ENCODE results near the gene LCN10.
"Not testable (repeated sequence)": the region's sequence is repeated elsewhere in the genome, so short reads cannot be mapped to it uniquely, and the experiment has no call there.

Gene LCN10

DNA sequence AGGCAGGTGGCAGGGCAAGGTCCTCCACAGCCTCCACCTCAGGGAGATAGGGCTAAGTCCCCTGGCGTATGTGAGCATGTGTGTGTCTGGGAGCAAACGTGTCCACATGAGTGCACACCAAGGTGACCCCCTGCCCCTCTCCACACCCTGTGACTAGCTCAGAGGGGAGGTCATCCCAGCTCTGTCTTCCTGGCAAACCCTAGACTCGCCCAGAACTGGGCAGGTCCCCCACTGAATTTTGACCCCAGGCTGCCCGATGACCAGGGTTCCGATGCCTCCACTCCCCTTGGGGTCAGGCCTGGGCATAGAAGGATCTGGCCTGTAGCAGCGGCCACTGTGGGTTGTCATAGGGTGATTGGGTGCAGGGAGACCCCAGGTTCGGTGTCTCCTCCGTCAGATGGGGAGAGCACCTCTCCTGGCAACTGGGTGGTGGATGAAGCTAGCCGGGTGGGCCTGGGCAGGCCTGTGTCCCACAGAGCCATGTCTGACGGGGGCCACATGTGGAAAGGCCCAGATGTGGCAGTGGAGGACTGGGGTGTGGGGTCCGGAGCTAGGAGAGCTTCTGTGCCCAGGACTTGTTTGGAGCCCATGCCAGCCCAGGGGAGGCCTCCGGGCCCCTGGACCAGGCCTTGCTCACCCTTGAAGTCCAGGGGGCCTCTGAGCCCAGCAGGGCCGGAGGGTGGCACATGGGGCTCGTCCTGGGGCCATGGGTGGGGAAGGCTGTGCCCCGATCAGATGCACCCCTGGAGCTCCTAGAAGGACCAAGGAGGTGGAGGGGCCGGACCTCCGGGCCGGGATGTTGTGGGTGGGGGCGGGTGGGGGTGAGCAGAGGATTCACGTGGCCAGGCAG lies 24.2 kb downstream of the LCN10 start:
- DNase-seq: no peak

DNA sequence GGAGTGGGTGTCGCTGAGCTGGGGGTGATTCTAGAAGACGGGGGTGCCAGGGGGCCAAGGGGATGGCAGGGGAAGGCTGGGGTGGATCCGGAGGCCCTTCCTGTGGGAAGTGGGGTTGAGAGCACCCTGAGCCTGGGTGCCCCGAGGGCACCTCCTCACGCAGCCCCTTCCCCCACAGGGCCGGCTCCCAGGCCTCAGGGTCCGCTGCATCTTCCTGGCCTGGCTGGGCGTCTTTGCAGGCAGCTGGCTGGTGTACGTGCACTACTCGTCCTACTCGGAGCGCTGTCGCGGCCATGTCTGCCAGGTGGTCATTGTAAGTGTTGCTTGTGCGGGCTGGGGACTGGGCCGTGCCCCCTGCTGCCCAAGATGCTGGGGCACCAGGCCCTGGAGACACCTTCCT lies 25.3 kb downstream of the LCN10 start:
- no peak for DNase-seq

DNA sequence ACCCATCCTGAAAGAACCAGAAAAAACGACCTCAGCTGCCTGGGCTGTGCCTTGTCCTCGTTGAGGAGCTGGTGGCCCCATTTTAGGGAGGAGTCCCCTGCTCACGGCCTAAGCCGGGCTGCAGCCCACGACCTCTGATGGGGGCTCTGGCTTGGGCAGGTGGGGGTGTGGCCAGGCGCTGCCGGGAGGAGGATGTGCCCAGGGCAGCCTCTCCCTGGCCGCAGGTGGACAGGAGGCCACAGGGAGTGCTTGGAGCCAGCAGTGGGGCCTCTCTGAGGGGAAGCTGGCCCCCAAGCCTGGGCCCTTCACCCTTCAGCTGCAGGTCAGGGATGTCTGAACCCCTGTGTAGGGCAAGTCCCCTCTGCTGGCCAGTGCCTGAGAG lies 27.9 kb downstream of the LCN10 start:
- no peak for DNase-seq

GRCh38 chr9:136714096-136714892 lies 28.4 kb downstream of the LCN10 start:
- DNase-seq: no peak

DNA sequence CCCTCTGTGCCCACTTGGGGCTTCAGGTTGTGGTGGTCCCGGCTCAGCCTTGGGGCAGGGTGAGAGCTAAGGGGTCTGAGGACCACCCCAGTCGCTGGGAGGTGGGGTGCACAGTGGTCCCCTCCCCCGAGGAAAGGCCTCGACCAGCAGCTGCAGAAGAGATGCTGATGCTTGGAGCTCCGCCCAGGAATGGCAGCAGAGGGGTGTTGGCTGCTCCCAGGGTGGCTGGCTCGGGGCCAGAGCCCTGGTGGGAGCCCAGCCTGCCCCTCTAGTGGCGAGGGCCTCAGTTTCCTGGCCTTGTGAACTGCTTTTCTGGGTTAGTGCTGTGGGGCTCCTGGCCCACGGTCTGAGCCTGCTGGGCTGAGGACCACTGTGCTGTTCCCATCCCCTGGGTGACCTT lies 29.2 kb downstream of the LCN10 start:
- DNase-seq: no peak

DNA sequence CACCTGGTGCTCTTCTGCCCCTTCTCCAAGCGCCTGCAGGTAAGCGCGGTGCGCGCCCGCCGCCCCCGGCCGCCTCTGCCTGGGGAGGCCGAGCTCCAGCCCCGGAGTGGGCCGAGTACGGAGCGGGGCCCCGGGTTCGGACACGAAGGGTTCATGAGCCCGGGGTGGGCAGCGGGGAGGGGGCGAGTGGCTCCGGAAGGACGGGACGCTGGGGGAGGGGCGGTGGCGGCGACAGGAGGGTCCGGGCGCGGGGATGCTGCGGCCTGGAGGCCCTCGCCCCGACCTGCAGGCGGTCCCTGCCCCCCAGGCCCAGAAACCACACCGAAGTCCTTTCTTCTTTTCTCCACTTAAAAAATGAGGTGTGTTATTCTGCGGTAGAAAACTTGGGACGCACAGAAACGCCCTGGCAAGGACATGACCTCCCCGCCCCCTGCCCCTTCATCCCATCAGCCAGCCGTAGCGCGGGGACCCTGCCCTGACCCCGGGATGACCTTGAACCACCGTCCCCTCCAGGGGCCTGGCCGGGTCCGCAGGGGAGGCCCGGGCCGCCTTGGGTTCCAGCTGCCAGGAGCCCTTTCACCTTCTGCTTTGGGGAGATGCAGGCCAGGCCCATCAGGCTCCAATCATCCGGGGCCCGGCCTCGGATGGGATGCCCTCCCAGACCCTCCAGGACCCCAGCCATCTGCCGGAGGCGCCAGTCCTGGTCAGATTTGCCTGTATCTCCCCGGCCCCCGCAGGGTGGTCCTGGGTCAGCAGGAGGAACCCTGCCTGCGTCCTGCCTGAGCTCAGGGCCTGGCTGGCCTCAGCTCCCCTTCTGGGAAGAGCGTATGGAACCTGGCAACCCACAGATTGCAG lies 29.8 kb downstream of the LCN10 start:
- DNase-seq: no peak

GRCh38 chr9:136711751-136712689 lies 30.7 kb downstream of the LCN10 start, which contains the start of gene DIPK1B:
DIPK1B (plus strand) TSS chr9:136712572; CDS start chr9:136712666, 94 bp downstream.
- no peak for DNase-seq

GRCh38 chr9:136711219-136711648 lies 31.5 kb downstream of the LCN10 start:
- not testable (repeated sequence) for DNase-seq

GRCh38 chr9:136710543-136710942 lies 32.2 kb downstream of the LCN10 start:
- DNase-seq: no peak

- DNase-seq: no peak
Measured at GRCh38 chr9:136709454-136710109, 33.2 kb downstream of the LCN10 start.

- no peak for DNase-seq
Measured at GRCh38 chr9:136707849-136708517, 34.8 kb downstream of the LCN10 start.

DNA sequence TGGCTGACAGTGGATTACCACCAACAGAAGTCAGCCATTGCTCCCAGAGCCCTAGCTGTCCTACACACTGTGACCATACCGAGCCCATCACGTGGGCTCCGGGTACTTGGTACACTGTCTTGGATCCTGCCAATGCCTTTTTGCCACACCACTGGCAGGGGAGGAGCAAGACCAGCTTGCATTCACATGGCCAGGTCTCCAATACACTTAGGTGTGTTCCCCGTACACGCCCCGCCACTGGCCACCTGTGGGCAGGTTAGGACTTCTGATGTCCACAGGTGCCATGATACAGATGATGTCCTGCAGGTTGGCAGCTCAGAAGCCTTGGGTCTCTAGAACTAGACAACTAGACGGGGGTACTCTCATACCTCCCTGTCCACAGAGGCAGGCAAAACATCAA lies 35.7 kb downstream of the LCN10 start:
- no peak for DNase-seq

DNA sequence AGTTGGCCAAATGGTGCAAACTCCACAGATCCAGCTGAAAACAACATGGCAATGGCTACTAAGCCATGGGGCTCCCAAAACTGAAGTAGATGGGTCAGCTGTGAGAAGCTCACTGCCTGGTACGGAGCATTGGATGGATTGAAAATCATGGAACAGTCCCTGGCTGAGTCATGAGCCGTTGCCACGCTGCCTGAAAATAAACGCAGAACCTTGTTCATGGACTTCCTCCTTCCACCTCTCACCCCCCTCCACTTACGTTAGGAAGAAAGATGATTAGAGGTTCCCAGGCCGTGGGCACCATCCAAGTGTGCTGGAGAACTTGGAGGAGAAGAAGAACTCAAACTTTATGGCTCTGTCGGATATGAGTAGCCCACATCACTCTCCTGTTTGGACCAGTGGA lies 37.2 kb downstream of the LCN10 start:
- DNase-seq: no peak

DNA sequence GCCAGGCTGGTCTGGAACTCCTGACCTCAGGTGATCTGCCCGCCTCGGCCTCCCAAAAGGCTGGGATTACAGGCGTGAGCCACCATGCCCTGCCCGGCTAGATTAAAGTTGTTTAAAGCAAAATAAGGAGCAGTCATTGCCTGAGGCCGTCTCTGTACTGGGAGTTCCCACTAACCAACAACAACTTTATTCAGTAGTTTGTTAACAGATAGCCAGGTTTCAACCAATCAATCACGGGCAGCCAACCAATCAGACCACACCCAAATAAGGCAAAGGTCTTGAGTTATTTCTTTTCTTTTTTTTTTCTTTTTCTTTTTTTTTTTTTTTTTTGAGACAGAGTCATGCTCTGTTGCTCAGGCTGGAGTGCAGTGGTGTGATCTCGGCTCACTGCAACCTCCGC lies 38.0 kb downstream of the LCN10 start:
- not testable (repeated sequence) for DNase-seq

DNA sequence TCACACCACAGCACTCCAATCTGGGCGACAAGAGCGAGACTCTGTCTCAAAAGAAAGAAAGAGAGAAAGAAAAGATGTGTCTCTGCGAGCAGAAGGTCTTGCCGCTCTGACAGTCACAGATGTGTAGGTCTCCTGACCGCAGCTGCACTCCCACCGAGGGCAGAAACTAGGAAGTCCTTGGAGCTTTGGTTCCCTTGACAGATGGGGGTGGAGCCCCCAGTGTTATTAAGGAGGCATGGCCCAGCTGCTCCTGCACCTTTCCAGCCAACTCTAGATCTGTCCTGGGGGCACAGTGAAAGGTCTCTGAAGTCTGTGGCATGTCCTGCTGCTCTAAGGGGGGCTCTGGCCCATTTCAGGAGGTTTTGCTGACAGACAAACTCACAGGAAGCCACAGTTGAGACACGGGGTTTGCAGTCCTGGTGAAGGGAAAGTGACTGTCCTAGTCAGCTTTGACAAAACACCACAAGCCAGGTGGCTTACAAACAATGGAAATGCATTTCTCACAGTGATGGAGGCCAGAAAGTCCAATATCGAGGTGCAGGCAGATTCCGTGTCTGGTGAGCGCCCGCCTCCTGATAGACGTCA lies 39.4 kb downstream of the LCN10 start:
- no peak for DNase-seq

- DNase-seq: no peak
Measured at GRCh38 chr9:136701668-136702053, 41.1 kb downstream of the LCN10 start.

DNA sequence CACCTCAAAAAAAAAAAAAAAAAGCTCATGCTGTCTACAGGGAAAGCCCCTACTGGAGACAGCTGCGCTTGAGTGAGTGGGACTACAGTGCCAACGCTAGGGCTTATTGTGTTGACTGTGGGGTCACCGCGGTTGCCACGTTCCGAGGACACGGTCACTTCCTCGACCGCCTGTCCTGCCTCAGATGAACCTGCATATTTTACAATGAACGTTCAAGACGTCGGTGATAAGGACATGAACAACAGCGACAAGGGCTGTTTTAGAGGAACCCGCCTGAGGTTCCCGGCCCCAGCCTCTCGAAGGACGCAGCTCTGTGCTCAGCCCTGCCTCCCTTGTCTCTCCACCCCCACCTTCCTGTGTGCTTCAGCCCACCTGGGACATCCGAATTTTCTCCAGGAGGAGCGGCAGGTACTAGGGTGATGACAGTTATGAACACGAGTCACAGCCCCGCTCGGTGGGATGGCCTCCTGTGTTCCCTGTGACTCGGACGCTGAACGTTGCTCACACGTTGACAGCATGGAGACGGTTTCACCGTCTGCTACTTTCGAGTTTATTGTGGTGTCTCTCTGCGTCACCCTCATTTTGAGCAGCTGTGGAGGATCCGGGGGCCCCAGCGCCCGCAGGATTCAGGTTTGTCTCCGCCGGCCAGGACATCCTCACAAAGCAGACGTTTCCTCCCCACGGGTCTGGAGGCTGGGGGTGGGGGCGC lies 41.6 kb downstream of the LCN10 start:
- DNase-seq: no peak

- DNase-seq: no peak
Measured at GRCh38 chr9:136700304-136700703, 42.4 kb downstream of the LCN10 start.

GRCh38 chr9:136698635-136699246 lies 44.0 kb downstream of the LCN10 start:
- no peak for DNase-seq

All from midbrain (tissue), 1 donor.